Endothelial cell of umbilical vein (primary cell): ENCODE results near the gene TRIM47. TPM values are rescaled to one million over a fixed set of nuclear protein-coding genes. Genes with fewer than 3 reads are reported as not detected.

ENCODE experiments used
- BruUV-seq: library from RNA; stranded (reverse); fragments of 400-500 nt; replicated peaks from 2 replicates; lab custom pipeline; 2021; lab: Mats Ljungman, UMichigan
- CTCF ChIA-PET: fragments of 300-600, 350-600 bp; sonication (Branson Sonifier 250); formaldehyde crosslinking; loops from one replicate; lab custom pipeline; 2021; ENCODE audit warnings: antibody characterized with exemption, inconsistent platforms; lab: Charles Lee
- POLR2A ChIA-PET: fragments of 300-600, 350-600 bp; sonication (Branson Sonifier 250); formaldehyde crosslinking; loops from one replicate; lab custom pipeline; 2021; ENCODE audit warnings: antibody characterized with exemption, inconsistent platforms; lab: Charles Lee
- DNase-seq: peaks from one replicate; pipeline ENCODE4 v3.0.0-alpha.2; 2011; ENCODE audit warnings: low read depth, low spot score
- FAIRE-seq: peaks from 2 replicates; lab custom pipeline; 2011; peaks lifted over from hg19 to GRCh38; lab: Jason Lieb, UNC
- H2AFZ ChIP-seq: 2 replicates; pipeline ENCODE4 v1.6.0; 2012; ENCODE audit warnings: low read depth, low read length, control low read depth, inconsistent platforms
- H3K27ac ChIP-seq: 2 replicates; pipeline ENCODE4 v1.5.1; 2011; ENCODE audit warnings: low read depth, mild to moderate bottlenecking, control low read depth, low read length, moderate library complexity; ENCODE audit not compliant: insufficient read depth
- H3K27me3 ChIP-seq, 2 experiments: 2 replicates each; pipeline versions ENCODE4 v1.6.0 to v1.6.1; 2011; ENCODE audit warnings: low read length in 2 of 2, mixed read lengths in 1 of 2; ENCODE audit not compliant: control insufficient read depth in 2 of 2, insufficient read depth in 2 of 2
- H3K36me3 ChIP-seq, 2 experiments: 2 replicates in 1 of 2; 3 replicates in 1 of 2; pipeline ENCODE4 v1.5.1; 2011; ENCODE audit warnings: low read length in 2 of 2, mild to moderate bottlenecking in 1 of 2, moderate library complexity in 1 of 2; ENCODE audit not compliant: control insufficient read depth in 2 of 2, insufficient read depth in 2 of 2; ENCODE audit errors: extremely low read depth in 1 of 2
- H3K4me1 ChIP-seq: 3 replicates; pipeline ENCODE4 v1.5.1; 2011; ENCODE audit warnings: mild to moderate bottlenecking, low read length; ENCODE audit not compliant: control insufficient read depth, insufficient read depth; ENCODE audit errors: extremely low read depth
- H3K4me2 ChIP-seq: 2 replicates; pipeline ENCODE4 v1.6.1; 2011; ENCODE audit warnings: low read length, control low read depth, mixed read lengths; ENCODE audit not compliant: insufficient read depth
- H3K4me3 ChIP-seq, 3 experiments: fragments of 200-600 bp in 1 of 3; sonication (generic), shearing (Covaris generic) in 1 of 3; replicated peaks in 1 of 3; 2 replicates each; pipeline ENCODE4 v1.5.1; 2011 to 2016; ENCODE audit warnings: control low read depth in 3 of 3, low read length in 3 of 3, mild to moderate bottlenecking in 2 of 3, inconsistent platforms in 1 of 3, low read depth in 1 of 3, moderate library complexity in 1 of 3; ENCODE audit not compliant: insufficient read depth in 1 of 3
- H3K79me2 ChIP-seq: 2 replicates; pipeline ENCODE4 v1.6.0; 2012; ENCODE audit warnings: low read length, inconsistent platforms; ENCODE audit not compliant: control insufficient read depth, insufficient read depth
- H3K9ac ChIP-seq: replicated peaks from 2 replicates; pipeline ENCODE3; 2011; ENCODE audit warnings: low read length, control low read depth; ENCODE audit not compliant: insufficient read depth; ENCODE audit errors: extremely low read depth
- H3K9me1 ChIP-seq: replicated peaks from 3 replicates; pipeline ENCODE4 v1.6.0; 2011; ENCODE audit warnings: mild to moderate bottlenecking, low read length; ENCODE audit not compliant: control insufficient read depth, insufficient read depth; ENCODE audit errors: extremely low read depth
- H3K9me3 ChIP-seq: replicated peaks from 2 replicates; pipeline ENCODE4 v1.5.1; 2012; ENCODE audit warnings: low read length, inconsistent platforms; ENCODE audit not compliant: control insufficient read depth, insufficient read depth
- H4K20me1 ChIP-seq: replicated peaks from 2 replicates; pipeline ENCODE3; 2011; ENCODE audit warnings: mild to moderate bottlenecking, low read length; ENCODE audit not compliant: control insufficient read depth, insufficient read depth; ENCODE audit errors: extremely low read depth
- EZH2 ChIP-seq: IDR thresholded peaks from 2 replicates; pipeline ENCODE4 v1.6.1; 2012; ENCODE audit warnings: borderline replicate concordance, low read depth, mild to moderate bottlenecking, moderate library complexity, low read length, inconsistent platforms; ENCODE audit not compliant: severe bottlenecking
- FOS ChIP-seq: IDR thresholded peaks from 2 replicates; pipeline ENCODE4 v1.6.1; 2011; ENCODE audit warnings: mild to moderate bottlenecking, low read length, moderate library complexity, borderline replicate concordance; ENCODE audit not compliant: insufficient read depth
- GATA2 ChIP-seq: IDR thresholded peaks from 2 replicates; pipeline ENCODE4 v1.7.0; 2011; ENCODE audit warnings: low read depth, mild to moderate bottlenecking, moderate library complexity, mixed read lengths, low read length; ENCODE audit not compliant: insufficient read length, insufficient read depth
- JUN ChIP-seq: IDR thresholded peaks from 2 replicates; pipeline ENCODE4 v1.6.1; 2011; ENCODE audit warnings: borderline replicate concordance, low read depth; ENCODE audit not compliant: insufficient read length, insufficient read depth
- MYC ChIP-seq: IDR thresholded peaks from one replicate; pipeline ENCODE4 v1.6.1; 2011; ENCODE audit warnings: mild to moderate bottlenecking, low read depth, low read length
- POLR2A ChIP-seq: IDR thresholded peaks from 2 replicates; pipeline ENCODE4 v1.6.1; 2012; ENCODE audit warnings: low read depth, mild to moderate bottlenecking, control low read depth, low read length
- POLR2AphosphoS5 ChIP-seq: IDR thresholded peaks from 2 replicates; pipeline ENCODE4 v1.6.1; 2012; ENCODE audit warnings: low read depth, mild to moderate bottlenecking, control low read depth, low read length, moderate library complexity; ENCODE audit not compliant: insufficient read depth
- dilution Hi-C: fragments of 300-500 bp; cut with MboI; formaldehyde crosslinking; loops from one replicate; pipeline ENCODE4 v1.15.0; 2019; ENCODE audit warnings: low sequenced_read_pairs; ENCODE audit not compliant: extremely low pct_ligation_motif_present
- intact Hi-C: fragments of 100-400 bp; cut with micrococcal nuclease; formaldehyde crosslinking; loops from one replicate; pipeline ENCODE4 v1.10.0; 2022
- polyA plus RNA-seq, 4 experiments: library from polyadenylated mRNA; depleted of rRNA in 3 of 4; stranded (reverse) in 3 of 4; unstranded in 1 of 4; fragments of >200 nt; gene quantifications; 2 replicates each; pipeline versions ENCODE4 v1.2.1 to v1.2.3, GENCODE V29; 2011 to 2012; ENCODE audit warnings: missing spikeins in 1 of 4
- total RNA-seq: library from RNA; stranded (reverse); gene quantifications from 2 replicates; pipeline ENCODE4 v1.2.3, GENCODE V29; 2021
- TF ChIP-seq, protein P1 (sequence below): IDR thresholded peaks from 2 replicates; pipeline ENCODE4 v1.6.1; 2011; ENCODE audit not compliant: insufficient read depth, insufficient read length
- TF ChIP-seq, protein P2 (sequence below), 2 donors: IDR thresholded peaks; 1 replicate in 1 of 2; 2 replicates in 1 of 2; pipeline ENCODE4 v1.5.1; 2011; ENCODE audit warnings: low read length in 2 of 2, mild to moderate bottlenecking in 2 of 2, moderate library complexity in 2 of 2, control low read depth in 1 of 2, inconsistent platforms in 1 of 2, low read depth in 1 of 2; ENCODE audit not compliant: insufficient read depth in 1 of 2; ENCODE audit errors: extremely low read depth in 1 of 2

The TRIM47 gene
- total and polyA plus RNA-seq, 2 donors (not counting 3 experiments of a cell fraction or from before 2014, with no cell fraction given) = 67.7 to 75.1 TPM

DNA sequence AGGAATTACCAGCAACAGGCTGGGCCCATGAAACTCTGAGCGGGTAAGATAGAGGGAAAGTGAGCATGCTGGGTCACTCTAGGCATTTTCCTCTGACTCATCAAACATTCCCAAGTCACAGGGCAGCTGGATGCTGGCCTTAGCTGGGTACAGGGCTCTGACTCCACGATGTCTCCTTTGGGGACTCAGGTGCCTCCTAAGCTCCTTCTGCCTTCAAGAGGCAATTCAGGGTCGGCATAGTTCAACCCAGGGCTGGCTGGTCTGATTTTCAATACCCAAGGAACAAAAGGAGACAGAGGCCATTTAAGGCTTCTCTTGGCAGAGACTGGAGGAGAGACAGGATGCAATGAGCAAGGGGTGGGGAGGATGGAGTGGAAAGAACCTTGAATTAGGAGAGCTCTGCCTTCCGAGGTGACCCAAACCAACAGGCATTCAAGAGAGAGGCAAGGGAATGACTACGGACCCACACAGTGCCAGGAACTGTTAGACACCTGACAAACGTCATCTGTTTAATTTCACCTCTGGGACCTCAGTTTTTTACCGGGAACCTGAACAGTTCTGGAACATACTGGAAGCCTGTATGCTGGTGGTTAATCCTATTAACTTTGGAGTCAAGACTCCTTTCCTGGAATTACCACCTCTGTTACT, 24.2 kb downstream of the TRIM47 start:
- Histone ChIP-seq H3K4me2 (peak overlapping the region; percentile 84), H3K9ac (peak overlapping the region; percentile 48), H3K27me3 (no peaks in the 10 kb centered on the region), H3K27ac (peak overlapping the region; percentile 89), H4K20me1 (no peaks in the 10 kb centered on the region), H3K9me3 (no peaks in the 10 kb centered on the region), H3K79me2 (peaks cover 13% of the 10 kb centered on the region), H3K36me3 (peaks cover 0 to 17% of the 10 kb centered on the region in 2 experiments), H3K9me1 (no peaks in the 10 kb centered on the region), H3K4me3 (peak overlapping the region; percentile 19 to 76 (median 70)), H2AFZ (no peak overlapping the region), H3K4me1 (peaks cover 39% of the 10 kb centered on the region)
- FAIRE-seq (peak; percentile 90), DNase-seq (peak; percentile 77)
- CTCF ChIA-PET = interaction anchor here (0.6 to 11.3 kb wide), 12 partner anchors 9 to 193 kb away, joined by 3 to 241 read pairs (median 4); partner anchors contain the start of genes TRIM47 and TRIM65
- intact Hi-C loops = loop anchor here (2.0 kb wide), 2 partner anchors 43 to 69 kb away; partner anchors contain the start of genes TRIM65 and UNK
- TF ChIP-seq, protein P1, sequence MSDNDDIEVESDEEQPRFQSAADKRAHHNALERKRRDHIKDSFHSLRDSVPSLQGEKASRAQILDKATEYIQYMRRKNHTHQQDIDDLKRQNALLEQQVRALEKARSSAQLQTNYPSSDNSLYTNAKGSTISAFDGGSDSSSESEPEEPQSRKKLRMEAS = no peak
- TF ChIP-seq POLR2A (no peak), EZH2 (no peak), FOS (peak; percentile 58), JUN (peak; percentile 66), MYC (no peak), GATA2 (no peak), POLR2AphosphoS5 (peak; percentile 26)
- TF ChIP-seq, protein P2, sequence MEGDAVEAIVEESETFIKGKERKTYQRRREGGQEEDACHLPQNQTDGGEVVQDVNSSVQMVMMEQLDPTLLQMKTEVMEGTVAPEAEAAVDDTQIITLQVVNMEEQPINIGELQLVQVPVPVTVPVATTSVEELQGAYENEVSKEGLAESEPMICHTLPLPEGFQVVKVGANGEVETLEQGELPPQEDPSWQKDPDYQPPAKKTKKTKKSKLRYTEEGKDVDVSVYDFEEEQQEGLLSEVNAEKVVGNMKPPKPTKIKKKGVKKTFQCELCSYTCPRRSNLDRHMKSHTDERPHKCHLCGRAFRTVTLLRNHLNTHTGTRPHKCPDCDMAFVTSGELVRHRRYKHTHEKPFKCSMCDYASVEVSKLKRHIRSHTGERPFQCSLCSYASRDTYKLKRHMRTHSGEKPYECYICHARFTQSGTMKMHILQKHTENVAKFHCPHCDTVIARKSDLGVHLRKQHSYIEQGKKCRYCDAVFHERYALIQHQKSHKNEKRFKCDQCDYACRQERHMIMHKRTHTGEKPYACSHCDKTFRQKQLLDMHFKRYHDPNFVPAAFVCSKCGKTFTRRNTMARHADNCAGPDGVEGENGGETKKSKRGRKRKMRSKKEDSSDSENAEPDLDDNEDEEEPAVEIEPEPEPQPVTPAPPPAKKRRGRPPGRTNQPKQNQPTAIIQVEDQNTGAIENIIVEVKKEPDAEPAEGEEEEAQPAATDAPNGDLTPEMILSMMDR (IDR thresholded peaks at IDR 0.05; ENCODE audit: extremely low read depth in 1 of 2, insufficient read depth in 1 of 2, low read depth in 1 of 2, low read length in 2 of 2) = no peak
- BruUV-seq = TSS peak; percentile 62
- POLR2A ChIA-PET = interaction anchor here (0.6 to 2.8 kb wide), 3 partner anchors 9 to 74 kb away, joined by 3 to 23 read pairs (median 11); a partner anchor contains a TSS
- dilution Hi-C loops = no loop called here
